ENCODE measurements around the gene MEPE. TPM values are rescaled to one million over a fixed set of nuclear protein-coding genes. Genes with fewer than 3 reads are reported as not detected.

The MEPE gene, protein sequence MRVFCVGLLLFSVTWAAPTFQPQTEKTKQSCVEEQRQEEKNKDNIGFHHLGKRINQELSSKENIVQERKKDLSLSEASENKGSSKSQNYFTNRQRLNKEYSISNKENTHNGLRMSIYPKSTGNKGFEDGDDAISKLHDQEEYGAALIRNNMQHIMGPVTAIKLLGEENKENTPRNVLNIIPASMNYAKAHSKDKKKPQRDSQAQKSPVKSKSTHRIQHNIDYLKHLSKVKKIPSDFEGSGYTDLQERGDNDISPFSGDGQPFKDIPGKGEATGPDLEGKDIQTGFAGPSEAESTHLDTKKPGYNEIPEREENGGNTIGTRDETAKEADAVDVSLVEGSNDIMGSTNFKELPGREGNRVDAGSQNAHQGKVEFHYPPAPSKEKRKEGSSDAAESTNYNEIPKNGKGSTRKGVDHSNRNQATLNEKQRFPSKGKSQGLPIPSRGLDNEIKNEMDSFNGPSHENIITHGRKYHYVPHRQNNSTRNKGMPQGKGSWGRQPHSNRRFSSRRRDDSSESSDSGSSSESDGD
- total RNA-seq, result not detected

DNA sequence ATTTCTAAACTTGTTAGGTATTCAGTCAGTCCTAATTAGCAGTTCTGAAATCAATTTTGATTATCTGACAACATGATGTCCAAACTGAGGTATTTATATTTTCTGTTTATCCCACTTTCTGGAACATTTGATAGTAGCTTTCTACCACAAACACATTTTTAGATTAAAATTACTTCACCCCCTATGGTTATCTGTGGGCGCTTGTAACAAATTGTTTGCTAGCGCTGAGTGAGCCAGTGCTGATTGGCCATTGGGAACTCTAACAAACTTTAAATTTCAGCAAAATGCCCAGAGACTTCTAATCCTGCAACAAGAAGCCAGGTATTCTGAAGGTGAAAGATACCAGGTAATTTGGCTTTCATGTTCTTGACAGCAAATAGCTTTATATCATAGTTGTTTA, at the start of gene MEPE:
Gene MEPE, plus strand, starts transcription at position 301 of the 400 bp plus-strand sequence. CDS start 1,746 bp downstream, outside the sequence.
- no peak for ATAC-seq

DNA sequence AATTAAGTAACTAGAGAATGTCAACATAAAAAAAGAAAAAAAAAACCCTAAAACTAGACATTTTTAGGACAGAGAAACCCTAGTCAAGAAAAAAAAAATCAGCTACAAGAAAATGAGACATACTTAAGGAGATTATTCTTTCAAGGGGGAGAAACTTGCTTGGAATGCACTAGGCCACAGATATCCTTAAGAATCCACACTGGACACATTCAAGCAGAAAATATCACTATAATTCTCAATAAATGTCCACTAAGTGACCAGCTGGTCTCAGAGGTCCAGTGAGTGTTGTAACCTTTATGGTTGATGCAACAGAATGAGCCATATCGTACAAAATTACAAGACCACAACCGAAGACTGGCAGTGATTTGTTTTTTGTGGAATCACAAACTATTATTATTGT, 49.0 kb upstream of the MEPE start:
- Mint-ChIP-seq H3K36me3 (ENCODE audit: insufficient read depth) (no peaks in the 10 kb centered on the region), H3K4me3 (no peak overlapping the region), H3K9me3 (no peaks in the 10 kb centered on the region), H3K27me3 (ENCODE audit: low read depth) (peaks cover 2% of the 10 kb centered on the region), H3K4me1 (ENCODE audit: low read depth) (no peaks in the 10 kb centered on the region)
- DNase-seq (no peak), ATAC-seq (no peak)

More for the DNA sequence above, at the start of gene MEPE:
- H3K4me3 Mint-ChIP-seq, result no peak within 1 kb of the TSS
- no peaks in the 10 kb centered on the region for H3K36me3 Mint-ChIP-seq (ENCODE audit: insufficient read depth)
- H3K27me3 Mint-ChIP-seq (ENCODE audit: low read depth), result peaks cover 3% of the 10 kb centered on the region
- DNase-seq, result no peak
- no peaks in the 10 kb centered on the region for H3K4me1 Mint-ChIP-seq (ENCODE audit: low read depth)
- H3K9me3 Mint-ChIP-seq, result no peaks in the 10 kb centered on the region

DNA sequence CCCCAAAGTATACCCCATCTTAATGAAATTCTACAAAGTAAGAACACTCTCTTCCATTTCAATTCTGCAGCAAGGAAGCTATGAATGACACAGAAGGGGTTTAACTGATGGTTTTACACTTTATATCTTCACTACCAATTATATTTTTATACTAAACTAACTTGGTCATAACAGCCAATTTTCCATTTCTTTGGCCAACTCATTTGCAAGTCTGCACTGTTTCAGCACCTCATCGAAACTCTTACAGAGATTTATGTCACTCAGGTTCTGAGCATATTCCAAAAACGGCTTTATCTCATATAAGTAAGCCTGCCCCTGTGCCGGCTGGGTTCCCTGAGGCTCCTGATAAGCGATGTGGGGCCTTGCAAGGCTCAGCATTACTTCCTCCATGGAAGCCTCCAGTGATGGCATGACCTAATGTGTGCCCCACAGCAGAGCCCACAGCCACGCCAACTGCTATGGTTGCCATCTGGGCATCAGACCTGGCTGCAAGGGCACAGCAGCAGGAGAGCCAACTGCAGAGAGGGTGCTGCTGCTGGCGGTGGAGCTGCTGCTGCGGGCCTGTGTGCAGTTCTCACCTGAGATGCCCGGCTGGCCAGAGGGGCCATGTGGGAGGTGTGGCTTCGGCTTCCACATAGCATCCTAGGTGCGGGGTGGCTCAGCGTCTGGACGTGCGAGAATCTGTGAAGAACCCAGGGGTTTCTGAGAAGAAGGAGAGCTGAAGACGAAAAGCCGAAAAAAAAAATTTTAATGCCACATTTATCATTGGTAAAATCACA, 46.8 kb upstream of the MEPE start:
- Mint-ChIP-seq H3K4me1 (ENCODE audit: low read depth) (no peaks in the 10 kb centered on the region), H3K9me3 (no peaks in the 10 kb centered on the region), H3K27me3 (ENCODE audit: low read depth) (peaks cover 2% of the 10 kb centered on the region), H3K36me3 (ENCODE audit: insufficient read depth) (no peaks in the 10 kb centered on the region), H3K4me3 (no peak overlapping the region)
- ATAC-seq (no peak), DNase-seq (no peak)

DNA sequence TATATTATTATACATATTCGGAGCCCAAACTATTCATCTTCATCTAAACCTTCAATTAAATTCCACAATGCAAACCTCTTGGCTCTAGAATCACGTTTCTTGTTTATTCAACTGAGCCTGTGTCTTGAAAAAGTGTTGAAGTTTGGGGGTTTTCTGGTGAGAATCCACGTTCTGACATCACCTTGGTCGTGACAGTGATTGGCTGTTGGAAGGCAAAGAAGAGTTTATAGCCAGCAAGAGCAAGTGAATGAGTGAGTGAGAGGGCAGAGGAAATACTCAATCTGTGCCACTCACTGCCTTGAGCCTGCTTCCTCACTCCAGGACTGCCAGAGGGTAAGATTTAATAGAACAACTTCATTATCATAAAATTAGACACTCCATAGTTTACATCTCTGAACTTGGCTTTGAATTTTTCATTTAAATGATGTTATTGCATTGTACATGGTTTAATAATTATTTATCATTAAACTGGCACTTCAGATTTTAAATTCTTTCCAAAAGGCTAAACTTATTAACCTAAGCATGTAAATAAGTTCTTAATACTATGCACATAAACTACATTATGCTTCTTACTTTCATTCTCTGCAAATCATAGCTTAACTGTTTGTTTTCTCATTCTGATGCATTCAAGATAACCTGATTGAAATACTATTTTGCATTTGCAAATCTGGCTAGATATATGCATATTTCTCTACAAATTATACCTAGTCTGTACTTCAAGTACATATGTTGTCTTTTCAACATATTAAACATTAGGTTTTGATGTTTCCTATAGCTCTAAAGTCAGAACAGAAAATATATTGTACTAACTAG, 33.3 kb upstream of the MEPE start, which contains the start of gene IBSP:
Gene IBSP, plus strand, starts transcription at position 254 of the 813 bp plus-strand sequence. CDS start 2,808 bp downstream, outside the sequence.
- DNase-seq (no peak), ATAC-seq (no peak)
- Mint-ChIP-seq H3K4me3 (no peak within 1 kb of the TSS), H3K4me1 (ENCODE audit: low read depth) (no peaks in the 10 kb centered on the region), H3K36me3 (ENCODE audit: insufficient read depth) (no peaks in the 10 kb centered on the region), H3K9me3 (no peaks in the 10 kb centered on the region), H3K27me3 (ENCODE audit: low read depth) (no peaks in the 10 kb centered on the region)

DNA sequence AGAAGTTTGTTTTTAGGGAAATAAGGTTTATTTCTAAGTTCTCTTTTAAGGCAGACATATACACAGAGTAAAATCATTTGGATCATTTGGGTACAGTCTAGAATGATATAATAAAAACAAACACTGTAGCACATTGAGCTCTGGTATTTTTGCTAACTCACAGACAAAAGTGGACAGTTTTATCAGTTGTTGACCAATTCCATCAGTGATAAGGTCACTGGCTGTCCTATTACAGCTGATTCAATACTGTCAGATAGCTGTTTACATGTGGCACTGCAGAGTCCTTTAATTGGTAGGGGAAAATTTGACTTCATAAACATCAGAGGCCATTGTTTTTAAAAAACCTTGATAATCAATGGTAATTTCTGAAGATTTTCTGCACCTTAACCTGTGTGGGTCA, 29.9 kb upstream of the MEPE start:
- Mint-ChIP-seq H3K4me3 (no peak overlapping the region), H3K36me3 (ENCODE audit: insufficient read depth) (no peaks in the 10 kb centered on the region), H3K9me3 (no peaks in the 10 kb centered on the region), H3K4me1 (ENCODE audit: low read depth) (no peaks in the 10 kb centered on the region), H3K27me3 (ENCODE audit: low read depth) (no peaks in the 10 kb centered on the region)
- ATAC-seq, result no peak
- DNase-seq, result no peak

DNA sequence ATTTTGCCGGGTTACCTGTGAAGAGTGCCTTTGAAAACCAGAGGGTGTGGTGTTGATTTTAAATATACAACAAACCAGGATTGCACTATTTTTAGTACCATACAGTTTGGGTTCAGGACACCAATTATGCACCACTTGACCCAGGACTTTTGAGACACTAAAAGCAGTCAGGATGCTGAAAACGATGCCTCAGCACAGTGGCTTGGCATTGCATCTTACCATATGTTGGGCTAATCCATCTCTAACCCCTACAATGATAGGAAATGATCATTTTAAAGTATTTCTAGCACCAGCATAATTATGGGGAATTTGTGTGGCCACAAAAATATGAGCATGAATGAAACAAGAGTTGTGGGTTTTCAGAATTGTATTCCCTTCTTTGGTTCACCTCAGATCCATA, 29.3 kb upstream of the MEPE start:
- no peak for ATAC-seq
- H3K4me1 Mint-ChIP-seq (ENCODE audit: low read depth), result no peaks in the 10 kb centered on the region
- H3K4me3 Mint-ChIP-seq, result no peak overlapping the region
- no peaks in the 10 kb centered on the region for H3K36me3 Mint-ChIP-seq (ENCODE audit: insufficient read depth)
- no peaks in the 10 kb centered on the region for H3K9me3 Mint-ChIP-seq
- DNase-seq, result no peak
- H3K27me3 Mint-ChIP-seq (ENCODE audit: low read depth), result no peaks in the 10 kb centered on the region

DNA sequence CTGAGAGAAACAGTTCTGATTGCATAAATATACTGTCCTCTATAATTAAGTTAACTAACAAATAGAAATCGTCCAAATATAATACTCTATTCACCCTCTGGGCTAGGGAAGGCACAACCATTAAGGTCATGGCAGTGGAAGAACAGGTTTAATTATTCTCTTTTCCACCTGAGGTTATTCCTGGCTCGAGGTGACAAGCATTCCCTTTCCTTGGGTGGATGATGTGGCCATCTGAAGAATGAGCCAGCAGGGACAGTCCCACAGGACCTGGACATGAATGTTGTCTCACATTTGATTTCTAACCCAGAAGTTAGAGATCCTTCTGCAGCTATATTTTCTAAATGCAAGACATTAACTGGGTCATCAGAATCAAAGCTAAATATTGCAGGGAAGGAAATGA, 27.9 kb upstream of the MEPE start:
- ATAC-seq, result no peak
- no peak overlapping the region for H3K4me3 Mint-ChIP-seq
- no peaks in the 10 kb centered on the region for H3K36me3 Mint-ChIP-seq (ENCODE audit: insufficient read depth)
- DNase-seq, result no peak
- no peaks in the 10 kb centered on the region for H3K27me3 Mint-ChIP-seq (ENCODE audit: low read depth)
- no peaks in the 10 kb centered on the region for H3K4me1 Mint-ChIP-seq (ENCODE audit: low read depth)
- H3K9me3 Mint-ChIP-seq, result no peaks in the 10 kb centered on the region

DNA sequence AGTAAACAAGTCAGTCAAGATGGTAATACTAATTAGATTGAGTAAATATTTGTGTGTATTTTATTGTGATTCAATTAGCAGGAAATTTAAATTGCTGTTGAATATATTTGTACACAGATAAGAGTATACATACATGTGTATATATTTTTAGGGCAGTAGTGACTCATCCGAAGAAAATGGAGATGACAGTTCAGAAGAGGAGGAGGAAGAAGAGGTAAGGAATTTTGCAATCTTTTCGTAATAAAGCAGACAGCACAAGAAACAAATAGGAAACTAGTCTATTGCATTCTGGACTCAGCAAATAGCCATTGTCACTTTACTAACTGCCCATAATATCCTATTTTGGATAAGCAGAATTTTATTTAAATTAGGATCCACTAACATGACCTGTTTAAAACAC, 26.8 kb upstream of the MEPE start:
- Mint-ChIP-seq H3K27me3 (ENCODE audit: low read depth) (no peaks in the 10 kb centered on the region), H3K9me3 (no peaks in the 10 kb centered on the region), H3K4me3 (no peak overlapping the region)

DNA sequence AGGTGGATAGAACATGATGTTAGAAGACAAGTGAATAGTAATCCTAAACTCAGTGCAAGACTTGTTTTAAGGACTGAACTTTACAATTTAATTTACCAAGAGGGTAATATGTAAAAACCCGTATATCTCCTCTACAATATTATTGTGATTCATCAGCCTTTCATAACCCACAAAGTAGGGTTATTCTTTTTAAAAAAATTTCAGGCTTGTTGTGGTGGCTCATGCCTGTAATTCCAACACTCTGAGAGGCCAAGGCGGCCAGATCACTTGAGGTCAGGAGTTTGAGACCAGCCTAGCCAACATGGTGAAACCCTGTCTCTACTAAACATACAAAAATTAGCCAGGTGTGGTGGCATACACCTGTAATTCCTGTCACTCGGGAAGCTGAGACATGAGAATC, 26.2 kb upstream of the MEPE start:
- H3K4me3 Mint-ChIP-seq, result no peak overlapping the region
- H3K36me3 Mint-ChIP-seq (ENCODE audit: insufficient read depth), result no peaks in the 10 kb centered on the region
- ATAC-seq, result no peak
- H3K4me1 Mint-ChIP-seq (ENCODE audit: low read depth), result no peaks in the 10 kb centered on the region
- H3K9me3 Mint-ChIP-seq, result no peaks in the 10 kb centered on the region
- H3K27me3 Mint-ChIP-seq (ENCODE audit: low read depth), result no peaks in the 10 kb centered on the region
- no peak for DNase-seq

More for the DNA sequence above, 26.8 kb upstream of the MEPE start:
- DNase-seq (no peak), ATAC-seq (no peak)
- Mint-ChIP-seq H3K36me3 (ENCODE audit: insufficient read depth) (no peaks in the 10 kb centered on the region), H3K4me1 (ENCODE audit: low read depth) (no peaks in the 10 kb centered on the region)

DNA sequence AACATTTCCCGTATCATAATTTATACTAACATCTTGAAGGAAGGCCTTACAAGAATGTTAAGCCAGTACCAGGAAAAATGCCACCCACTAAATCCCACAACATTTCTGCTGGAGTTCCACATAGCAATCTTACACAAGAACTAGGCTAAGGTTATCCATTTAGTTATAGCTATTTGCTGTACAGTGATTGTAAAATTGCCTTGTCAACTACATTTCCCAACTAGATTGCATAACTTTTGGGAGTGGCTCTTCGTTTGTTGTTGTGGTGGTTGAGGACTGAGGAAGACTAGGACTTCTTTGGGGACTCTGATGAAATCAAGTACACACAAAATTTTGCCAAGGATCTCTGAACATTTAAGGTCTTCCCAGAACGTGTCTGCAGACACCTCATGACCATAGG, 25.4 kb upstream of the MEPE start:
- Mint-ChIP-seq H3K27me3 (ENCODE audit: low read depth) (no peaks in the 10 kb centered on the region), H3K4me1 (ENCODE audit: low read depth) (no peaks in the 10 kb centered on the region), H3K4me3 (no peak overlapping the region), H3K9me3 (no peaks in the 10 kb centered on the region), H3K36me3 (ENCODE audit: insufficient read depth) (no peaks in the 10 kb centered on the region)
- DNase-seq (no peak), ATAC-seq (no peak)

DNA sequence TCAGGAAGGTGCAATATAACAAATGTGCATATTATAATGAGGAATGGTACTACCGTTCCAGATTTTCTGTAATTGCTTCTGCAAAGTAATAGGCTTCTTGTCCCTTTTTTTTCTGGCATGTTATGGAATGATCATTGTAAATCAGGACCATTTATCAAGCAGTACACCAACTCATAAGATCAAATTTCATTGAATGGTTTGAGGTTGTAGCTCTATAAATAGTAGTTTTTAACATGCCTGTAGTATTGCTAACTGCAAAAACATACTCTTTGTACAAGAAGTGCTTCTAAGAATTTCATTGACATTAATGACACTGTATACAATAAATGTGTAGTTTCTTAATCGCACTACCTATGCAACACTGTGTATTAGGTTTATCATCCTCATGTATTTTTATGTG, 20.8 kb upstream of the MEPE start:
- no peak for ATAC-seq
- Mint-ChIP-seq H3K9me3 (peaks cover 6% of the 10 kb centered on the region), H3K4me1 (ENCODE audit: low read depth) (no peaks in the 10 kb centered on the region), H3K36me3 (ENCODE audit: insufficient read depth) (no peaks in the 10 kb centered on the region), H3K27me3 (ENCODE audit: low read depth) (no peaks in the 10 kb centered on the region), H3K4me3 (no peak overlapping the region)
- DNase-seq, result no peak

DNA sequence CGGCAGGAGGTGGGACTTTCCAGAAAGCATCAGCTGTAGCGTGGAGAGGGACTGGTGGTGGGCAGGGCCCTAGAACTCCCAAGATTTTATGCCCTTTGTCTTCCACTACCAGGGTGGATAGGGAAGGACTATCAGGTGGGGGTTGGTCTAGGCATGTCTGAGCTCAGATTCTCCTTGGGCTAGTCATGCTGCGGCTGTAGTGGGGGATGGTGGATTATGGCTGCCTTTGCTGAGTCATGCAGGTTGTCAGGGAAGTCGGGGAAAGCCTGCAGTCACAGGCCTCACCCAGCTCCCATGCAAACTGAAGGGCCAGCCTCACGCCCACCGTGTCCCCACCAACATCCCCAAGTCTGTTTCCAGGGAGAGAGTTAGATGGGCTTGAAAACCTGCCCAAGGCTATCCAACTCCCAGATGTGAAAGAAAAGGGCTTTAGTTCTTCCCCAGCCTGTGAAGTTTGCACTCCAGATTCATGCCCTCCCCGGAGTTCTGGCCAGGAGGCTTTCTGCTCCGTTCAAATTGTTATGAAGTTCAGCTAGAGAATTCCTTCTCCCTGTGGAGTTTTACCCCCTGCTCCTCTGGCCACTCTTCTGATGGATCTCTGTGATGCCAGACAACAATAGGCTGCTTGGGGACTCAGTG, 13.4 kb upstream of the MEPE start:
- no peak overlapping the region for H3K4me3 Mint-ChIP-seq
- H3K4me1 Mint-ChIP-seq (ENCODE audit: low read depth), result no peaks in the 10 kb centered on the region
- ATAC-seq, result no peak
- H3K36me3 Mint-ChIP-seq (ENCODE audit: insufficient read depth), result no peaks in the 10 kb centered on the region
- no peak for DNase-seq
- H3K9me3 Mint-ChIP-seq, result peaks cover 2% of the 10 kb centered on the region
- peaks cover 9% of the 10 kb centered on the region for H3K27me3 Mint-ChIP-seq (ENCODE audit: low read depth)

DNA sequence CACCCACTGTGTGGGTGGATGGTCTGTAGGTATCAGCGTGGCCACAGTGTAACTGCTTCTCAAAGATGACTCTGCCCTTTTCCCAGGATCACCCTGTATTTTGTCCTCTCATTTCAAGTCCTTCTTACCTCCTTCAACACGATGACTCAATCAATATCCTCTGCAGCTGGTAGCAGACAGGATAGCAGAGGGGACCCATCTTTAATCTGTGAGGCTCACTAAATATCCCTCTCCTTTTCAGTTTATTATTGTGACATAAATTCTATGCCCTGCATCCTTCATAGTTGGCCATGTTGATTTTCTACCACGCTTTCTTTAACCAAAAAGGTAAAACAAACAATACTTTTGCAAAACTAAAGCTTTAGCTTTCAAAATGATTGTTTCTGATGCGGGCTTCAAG, 9.6 kb upstream of the MEPE start:
- no peaks in the 10 kb centered on the region for H3K4me1 Mint-ChIP-seq (ENCODE audit: low read depth)
- H3K4me3 Mint-ChIP-seq, result no peak overlapping the region
- DNase-seq, result no peak
- no peaks in the 10 kb centered on the region for H3K9me3 Mint-ChIP-seq
- peaks cover 9% of the 10 kb centered on the region for H3K27me3 Mint-ChIP-seq (ENCODE audit: low read depth)
- no peaks in the 10 kb centered on the region for H3K36me3 Mint-ChIP-seq (ENCODE audit: insufficient read depth)
- ATAC-seq, result no peak

DNA sequence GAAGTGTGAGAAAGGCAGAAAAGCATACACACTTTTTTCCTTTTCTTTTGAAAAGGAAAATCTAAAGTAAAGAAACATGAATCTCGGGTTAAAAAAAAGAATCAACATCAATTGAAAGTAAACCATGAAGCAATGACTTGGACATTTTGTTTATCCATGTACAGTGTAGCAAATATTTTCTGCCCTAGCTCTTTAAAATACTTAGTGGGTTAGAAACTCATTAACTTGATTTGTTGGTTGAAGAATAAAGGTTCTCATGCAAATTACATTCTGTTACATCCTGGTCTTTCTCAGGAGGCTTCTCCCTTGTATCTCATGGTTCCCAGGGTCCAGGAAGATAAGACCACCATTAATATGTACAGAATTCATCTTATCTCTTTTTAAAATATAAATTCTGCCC, 9.0 kb upstream of the MEPE start:
- ATAC-seq, result no peak

More for the DNA sequence above, 9.0 kb upstream of the MEPE start:
- no peaks in the 10 kb centered on the region for H3K4me1 Mint-ChIP-seq (ENCODE audit: low read depth)
- no peak for DNase-seq
- H3K4me3 Mint-ChIP-seq, result no peak overlapping the region
- H3K27me3 Mint-ChIP-seq (ENCODE audit: low read depth), result peaks cover 9% of the 10 kb centered on the region
- no peaks in the 10 kb centered on the region for H3K36me3 Mint-ChIP-seq (ENCODE audit: insufficient read depth)
- no peaks in the 10 kb centered on the region for H3K9me3 Mint-ChIP-seq

Data from activated T-cell treated with anti-CD3 and anti-CD28 coated beads, Interleukin-2, amount 50 U/mL, for 4 hours (primary cell).